GM18858 (cell line): Measurements from ENCODE around the gene TMEM54.

ENCODE experiments used
- ATAC-seq: cut with Tn5 transposase; IDR thresholded peaks from one replicate; pipeline ENCODE4 v1.9.1; 2021; ENCODE audit not compliant: unreplicated experiment

The TMEM54 gene

GRCh38 chr1:32881871-32882850, 19.0 kb downstream of the TMEM54 start:
- ATAC-seq, result no peak

GRCh38 chr1:32881291-32881690, 19.9 kb downstream of the TMEM54 start:
- ATAC-seq, result no peak

- no peak for ATAC-seq
Measured at GRCh38 chr1:32878637-32879041, 22.6 kb downstream of the TMEM54 start.

GRCh38 chr1:32878183-32878582, 23.0 kb downstream of the TMEM54 start:
- ATAC-seq, result no peak

- ATAC-seq, result no peak
Measured at GRCh38 chr1:32877211-32878110, 23.7 kb downstream of the TMEM54 start.

- ATAC-seq, result no peak
Measured at GRCh38 chr1:32876341-32877210, 24.6 kb downstream of the TMEM54 start.

GRCh38 chr1:32874860-32875752, 26.1 kb downstream of the TMEM54 start:
- no peak for ATAC-seq

- ATAC-seq, result no peak
Measured at GRCh38 chr1:32873484-32873883, 27.7 kb downstream of the TMEM54 start.

- no peak for ATAC-seq
Measured at GRCh38 chr1:32872192-32872460, 29.1 kb downstream of the TMEM54 start.

- no peak for ATAC-seq
Measured at GRCh38 chr1:32871364-32872191, 29.6 kb downstream of the TMEM54 start.

- ATAC-seq, result no peak
Measured at GRCh38 chr1:32870615-32871363, 30.4 kb downstream of the TMEM54 start, which contains the start of gene FNDC5. TSS of gene FNDC5 (minus strand) at chr1:32870912.

GRCh38 chr1:32869923-32870614, 31.1 kb downstream of the TMEM54 start:
- ATAC-seq, result no peak

- ATAC-seq, result no peak
Measured at GRCh38 chr1:32868806-32869455, 32.3 kb downstream of the TMEM54 start.

- no peak for ATAC-seq
Measured at GRCh38 chr1:32868085-32868484, 33.1 kb downstream of the TMEM54 start.

GRCh38 chr1:32867671-32868070, 33.5 kb downstream of the TMEM54 start:
- no peak for ATAC-seq

- no peak for ATAC-seq
Measured at GRCh38 chr1:32867151-32867550, 34.0 kb downstream of the TMEM54 start.
